ENCODE measurements around the gene CLEC3B.
A peak's percentile ranks its signal among the peaks of the same experiment; 100 is the strongest.
"Not testable (repeated sequence)": the region's sequence is repeated elsewhere in the genome, so short reads cannot be mapped to it uniquely, and the experiment has no call there.

The CLEC3B gene

GRCh38 chr3:45026038-45026437, at the start of gene CLEC3B:
CLEC3B (plus strand) TSS chr3:45026303; CDS start chr3:45026363, 60 bp downstream.
- peak; percentile 70 for DNase-seq (ENCODE audit: low read depth)
- TF ChIP-seq CTCF (conservative IDR thresholded peaks at IDR 0.05; ENCODE audit: low read length): no peak
- H3K4me3 ChIP-seq (ENCODE audit: low read length): peak within 1 kb of the TSS; percentile 20

- TF ChIP-seq CTCF (conservative IDR thresholded peaks at IDR 0.05; ENCODE audit: low read length): no peak
- no peak overlapping the region for H3K4me3 ChIP-seq (ENCODE audit: low read length)
- DNase-seq (ENCODE audit: low read depth): no peak
Measured at GRCh38 chr3:44981220-44981619, 44.9 kb upstream of the CLEC3B start.

- DNase-seq (ENCODE audit: low read depth): no peak
- no peak for TF ChIP-seq CTCF (conservative IDR thresholded peaks at IDR 0.05; ENCODE audit: low read length)
- no peak overlapping the region for H3K4me3 ChIP-seq (ENCODE audit: low read length)
Measured at GRCh38 chr3:44981751-44982150, 44.4 kb upstream of the CLEC3B start.

GRCh38 chr3:44982817-44983216, 43.3 kb upstream of the CLEC3B start:
- H3K4me3 ChIP-seq (ENCODE audit: low read length): no peak overlapping the region
- no peak for DNase-seq (ENCODE audit: low read depth)
- no peak for TF ChIP-seq CTCF (conservative IDR thresholded peaks at IDR 0.05; ENCODE audit: low read length)

GRCh38 chr3:44983484-44983941, 42.6 kb upstream of the CLEC3B start:
- peak; percentile 38 for DNase-seq (ENCODE audit: low read depth)
- H3K4me3 ChIP-seq (ENCODE audit: low read length): no peak overlapping the region
- TF ChIP-seq CTCF (conservative IDR thresholded peaks at IDR 0.05; ENCODE audit: low read length): no peak

- DNase-seq (ENCODE audit: low read depth): no peak
- no peak for TF ChIP-seq CTCF (conservative IDR thresholded peaks at IDR 0.05; ENCODE audit: low read length)
- H3K4me3 ChIP-seq (ENCODE audit: low read length): no peak overlapping the region
Measured at GRCh38 chr3:44984335-44984734, 41.8 kb upstream of the CLEC3B start.

- not testable (repeated sequence) for H3K4me3 ChIP-seq (ENCODE audit: low read length); DNase-seq (ENCODE audit: low read depth)
Measured at GRCh38 chr3:44986330-44986729, 39.8 kb upstream of the CLEC3B start.

- H3K4me3 ChIP-seq (ENCODE audit: low read length): no peak overlapping the region
- DNase-seq (ENCODE audit: low read depth): no peak
- no peak for TF ChIP-seq CTCF (conservative IDR thresholded peaks at IDR 0.05; ENCODE audit: low read length)
Measured at GRCh38 chr3:44987332-44987731, 38.8 kb upstream of the CLEC3B start.
